SK-N-SH (cell line): ENCODE data around the gene KIF1A.

Experiments
- EP300 ChIP-seq, 2 experiments: IDR thresholded peaks; 2 replicates each; pipeline versions ENCODE4 v1.4.0 to v1.6.1; 2012; ENCODE audit warnings: borderline replicate concordance in 1 of 2, low read depth in 1 of 2, low read length in 1 of 2
- FOXM1 ChIP-seq: IDR thresholded peaks from 2 replicates; pipeline ENCODE4 v1.4.0; 2012; ENCODE audit warnings: low read depth, mild to moderate bottlenecking
- POLR2AphosphoS5 ChIP-seq: IDR thresholded peaks from 2 replicates; pipeline ENCODE4 v1.6.1; 2012; ENCODE audit warnings: low read depth, low read length
- TF ChIP-seq, protein P1 (sequence below): fragments of 200-600 bp; sonication (generic); IDR thresholded peaks from 2 replicates; pipeline ENCODE4 v1.6.1; 2017; ENCODE audit warnings: antibody characterized with exemption, mild to moderate bottlenecking, moderate library complexity
- TF ChIP-seq, protein P2 (sequence below): IDR thresholded peaks from 2 replicates; pipeline ENCODE4 v1.6.1; 2012; ENCODE audit warnings: mild to moderate bottlenecking, low read depth, low read length, moderate library complexity

DNA sequence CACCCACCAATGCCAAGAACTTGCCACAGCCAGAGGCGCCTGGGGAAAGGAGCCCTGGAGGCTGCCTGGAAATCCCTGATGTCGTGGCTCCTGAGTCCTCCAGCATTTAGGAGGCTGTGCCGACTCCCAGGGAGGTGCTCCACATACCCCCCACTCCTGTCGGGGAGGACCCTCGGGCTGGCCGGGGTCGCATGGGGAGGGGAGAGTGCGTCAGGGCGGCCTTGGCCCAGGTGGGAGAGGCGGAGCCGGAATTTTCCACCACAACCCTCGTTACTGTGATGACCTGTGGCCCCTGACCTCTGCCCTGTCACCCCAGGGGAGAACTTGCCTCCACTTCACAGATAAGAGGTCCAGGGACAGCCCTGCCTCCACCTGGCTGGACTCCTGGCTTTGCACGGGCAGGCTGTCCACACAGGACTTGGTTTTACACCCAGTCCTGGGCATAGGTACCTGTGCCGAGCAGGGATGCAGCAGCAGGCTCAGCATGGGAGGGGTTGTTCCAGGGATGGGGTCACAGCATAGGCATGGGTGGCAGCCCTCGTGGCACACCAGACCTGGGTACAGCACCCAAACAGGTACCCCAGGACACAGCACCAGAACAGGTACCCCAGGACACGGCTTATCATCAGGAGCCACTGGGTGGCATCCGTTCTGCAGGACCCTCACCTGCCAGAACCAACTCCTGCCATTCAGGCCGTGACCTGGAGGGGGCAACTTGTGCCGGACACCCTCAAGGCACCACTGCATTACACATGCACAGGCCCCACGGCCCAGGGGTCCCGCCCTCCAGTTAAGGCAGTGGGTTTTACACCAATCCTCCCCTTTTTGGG lies 36.3 kb upstream of the KIF1A start:
- no peak for TF ChIP-seq POLR2AphosphoS5
- TF ChIP-seq, protein P1, sequence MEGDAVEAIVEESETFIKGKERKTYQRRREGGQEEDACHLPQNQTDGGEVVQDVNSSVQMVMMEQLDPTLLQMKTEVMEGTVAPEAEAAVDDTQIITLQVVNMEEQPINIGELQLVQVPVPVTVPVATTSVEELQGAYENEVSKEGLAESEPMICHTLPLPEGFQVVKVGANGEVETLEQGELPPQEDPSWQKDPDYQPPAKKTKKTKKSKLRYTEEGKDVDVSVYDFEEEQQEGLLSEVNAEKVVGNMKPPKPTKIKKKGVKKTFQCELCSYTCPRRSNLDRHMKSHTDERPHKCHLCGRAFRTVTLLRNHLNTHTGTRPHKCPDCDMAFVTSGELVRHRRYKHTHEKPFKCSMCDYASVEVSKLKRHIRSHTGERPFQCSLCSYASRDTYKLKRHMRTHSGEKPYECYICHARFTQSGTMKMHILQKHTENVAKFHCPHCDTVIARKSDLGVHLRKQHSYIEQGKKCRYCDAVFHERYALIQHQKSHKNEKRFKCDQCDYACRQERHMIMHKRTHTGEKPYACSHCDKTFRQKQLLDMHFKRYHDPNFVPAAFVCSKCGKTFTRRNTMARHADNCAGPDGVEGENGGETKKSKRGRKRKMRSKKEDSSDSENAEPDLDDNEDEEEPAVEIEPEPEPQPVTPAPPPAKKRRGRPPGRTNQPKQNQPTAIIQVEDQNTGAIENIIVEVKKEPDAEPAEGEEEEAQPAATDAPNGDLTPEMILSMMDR, result no peak
- TF ChIP-seq, protein P2, sequence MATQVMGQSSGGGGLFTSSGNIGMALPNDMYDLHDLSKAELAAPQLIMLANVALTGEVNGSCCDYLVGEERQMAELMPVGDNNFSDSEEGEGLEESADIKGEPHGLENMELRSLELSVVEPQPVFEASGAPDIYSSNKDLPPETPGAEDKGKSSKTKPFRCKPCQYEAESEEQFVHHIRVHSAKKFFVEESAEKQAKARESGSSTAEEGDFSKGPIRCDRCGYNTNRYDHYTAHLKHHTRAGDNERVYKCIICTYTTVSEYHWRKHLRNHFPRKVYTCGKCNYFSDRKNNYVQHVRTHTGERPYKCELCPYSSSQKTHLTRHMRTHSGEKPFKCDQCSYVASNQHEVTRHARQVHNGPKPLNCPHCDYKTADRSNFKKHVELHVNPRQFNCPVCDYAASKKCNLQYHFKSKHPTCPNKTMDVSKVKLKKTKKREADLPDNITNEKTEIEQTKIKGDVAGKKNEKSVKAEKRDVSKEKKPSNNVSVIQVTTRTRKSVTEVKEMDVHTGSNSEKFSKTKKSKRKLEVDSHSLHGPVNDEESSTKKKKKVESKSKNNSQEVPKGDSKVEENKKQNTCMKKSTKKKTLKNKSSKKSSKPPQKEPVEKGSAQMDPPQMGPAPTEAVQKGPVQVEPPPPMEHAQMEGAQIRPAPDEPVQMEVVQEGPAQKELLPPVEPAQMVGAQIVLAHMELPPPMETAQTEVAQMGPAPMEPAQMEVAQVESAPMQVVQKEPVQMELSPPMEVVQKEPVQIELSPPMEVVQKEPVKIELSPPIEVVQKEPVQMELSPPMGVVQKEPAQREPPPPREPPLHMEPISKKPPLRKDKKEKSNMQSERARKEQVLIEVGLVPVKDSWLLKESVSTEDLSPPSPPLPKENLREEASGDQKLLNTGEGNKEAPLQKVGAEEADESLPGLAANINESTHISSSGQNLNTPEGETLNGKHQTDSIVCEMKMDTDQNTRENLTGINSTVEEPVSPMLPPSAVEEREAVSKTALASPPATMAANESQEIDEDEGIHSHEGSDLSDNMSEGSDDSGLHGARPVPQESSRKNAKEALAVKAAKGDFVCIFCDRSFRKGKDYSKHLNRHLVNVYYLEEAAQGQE, result no peak
- TF ChIP-seq EP300 (IDR thresholded peaks at IDR 0.05; ENCODE audit: borderline replicate concordance in 1 of 2, low read depth in 1 of 2, low read length in 1 of 2), result no peak
- TF ChIP-seq FOXM1, result no peak
